Gastroesophageal sphincter (tissue), 4 donors: ENCODE results near the gene TRIO. TPM values are rescaled to one million over a fixed set of nuclear protein-coding genes. Genes with fewer than 3 reads are reported as not detected.
A peak's percentile ranks its signal among the peaks of the same experiment; 100 is the strongest.

Source experiments
- ATAC-seq: fragments of 150-250 bp; one replicate; pipeline ENCODE4 v1.9.1; 2016; ENCODE audit warnings: mild to moderate bottlenecking, moderate library complexity
- H3K27ac ChIP-seq, 4 donors: fragments of 200-600 bp; sonication (generic) in 3 of 4; 1 replicate in 3 of 4; 2 replicates in 1 of 4; pipeline ENCODE4 v1.5.1; 2016 to 2019
- H3K27me3 ChIP-seq: fragments of 200-600 bp; sonication (generic); one replicate; pipeline ENCODE4 v1.5.1; 2019
- H3K36me3 ChIP-seq, 2 donors: fragments of 200-600 bp; sonication (generic); one replicate each; pipeline ENCODE4 v1.5.1; 2019; ENCODE audit warnings: control low read depth in 1 of 2
- H3K4me1 ChIP-seq, 3 donors: fragments of 200-600 bp; sonication (generic); 1 replicate in 2 of 3; 2 replicates in 1 of 3; pipeline ENCODE4 v1.5.1; 2016 to 2019; ENCODE audit warnings: control low read depth in 2 of 3
- H3K4me3 ChIP-seq, 2 donors: fragments of 200-600 bp; sonication (generic); one replicate each; pipeline ENCODE4 v1.5.1; 2019; ENCODE audit warnings: mild to moderate bottlenecking in 1 of 2, moderate library complexity in 1 of 2
- H3K9me3 ChIP-seq, 3 donors: fragments of 200-600 bp; sonication (generic); one replicate each; pipeline ENCODE4 v1.5.1; 2017 to 2019; ENCODE audit warnings: control low read depth in 2 of 3
- EP300 ChIP-seq: sonication (generic); formaldehyde crosslinking; IDR thresholded peaks from one replicate; pipeline ENCODE4 v1.6.1; 2017; ENCODE audit warnings: antibody characterized with exemption, mild to moderate bottlenecking
- POLR2A ChIP-seq, 2 donors: fragments of 450-650 bp; IDR thresholded peaks; one replicate each; pipeline ENCODE4 v1.6.1; 2017; ENCODE audit warnings: antibody characterized with exemption in 2 of 2, mild to moderate bottlenecking in 2 of 2, moderate library complexity in 1 of 2
- POLR2AphosphoS5 ChIP-seq: sonication (generic); formaldehyde crosslinking; IDR thresholded peaks from one replicate; pipeline ENCODE4 v1.6.1; 2017; ENCODE audit warnings: antibody characterized with exemption
- WGBS, 2 donors: methylation state at CpG; one replicate each; pipeline ENCODE4 v1.1.5; 2018; ENCODE audit warnings: low coverage in 1 of 2; 5-methylcytosine and 5-hydroxymethylcytosine counted together
- total RNA-seq, 4 donors: library from RNA; depleted of rRNA; stranded (reverse); fragments of >200 nt; gene quantifications; one replicate each; pipeline ENCODE4 v1.1.0, GENCODE V29; 2016
- TF ChIP-seq, protein P1 (sequence below), 4 experiments: fragments of 200-600 bp in 2 of 4; fragments of 450-650 bp in 2 of 4; sonication (generic) in 1 of 4; IDR thresholded peaks; one replicate each; pipeline ENCODE4 v1.5.1; 2017 to 2019; ENCODE audit warnings: antibody characterized with exemption in 4 of 4, mild to moderate bottlenecking in 2 of 4, moderate library complexity in 2 of 4

TRIO gene
- total RNA-seq, 4 donors from 2014 or later, result 69.2 to 257 (median 172) TPM

DNA sequence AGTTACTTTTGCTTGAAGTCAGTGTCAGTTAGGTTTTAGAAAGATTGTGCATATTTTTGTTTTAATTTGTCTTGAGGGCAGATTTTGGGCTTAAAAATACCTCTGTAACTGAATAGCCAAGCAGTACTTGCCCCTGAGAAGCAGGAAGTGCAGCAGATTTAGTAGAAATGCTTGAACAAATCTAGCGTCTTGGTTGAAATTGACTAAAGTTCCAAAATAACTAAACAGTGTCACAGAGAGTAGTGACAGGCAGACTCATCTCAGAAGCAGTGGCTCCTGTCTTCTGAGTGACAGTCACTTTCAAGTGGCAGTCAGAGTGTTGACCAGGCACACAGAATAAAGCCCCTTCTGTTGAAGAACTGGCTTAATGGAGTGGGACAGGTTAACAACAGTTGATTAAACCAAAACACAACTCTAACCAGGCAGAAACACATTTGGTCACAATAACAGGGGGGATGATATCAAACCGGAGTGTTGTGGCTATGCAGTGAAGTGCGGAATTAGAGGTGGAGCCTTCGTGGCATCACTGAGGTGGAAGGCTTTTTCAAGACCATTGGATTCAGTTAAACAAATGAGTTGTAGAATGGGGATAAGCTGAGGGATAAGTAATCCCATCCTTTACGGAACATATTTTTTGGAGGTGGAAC is 29.1 kb downstream of the TRIO start:
- Histone ChIP-seq H3K27me3 (no peaks in the 10 kb centered on the region), H3K4me1 (peaks cover 16 to 96% (median 17%) of the 10 kb centered on the region in 3 donors), H3K36me3 (no peaks in the 10 kb centered on the region), H3K27ac (no peak overlapping the region), H3K4me3 (no peak overlapping the region), H3K9me3 (no peaks in the 10 kb centered on the region)
- TF ChIP-seq, protein P1, sequence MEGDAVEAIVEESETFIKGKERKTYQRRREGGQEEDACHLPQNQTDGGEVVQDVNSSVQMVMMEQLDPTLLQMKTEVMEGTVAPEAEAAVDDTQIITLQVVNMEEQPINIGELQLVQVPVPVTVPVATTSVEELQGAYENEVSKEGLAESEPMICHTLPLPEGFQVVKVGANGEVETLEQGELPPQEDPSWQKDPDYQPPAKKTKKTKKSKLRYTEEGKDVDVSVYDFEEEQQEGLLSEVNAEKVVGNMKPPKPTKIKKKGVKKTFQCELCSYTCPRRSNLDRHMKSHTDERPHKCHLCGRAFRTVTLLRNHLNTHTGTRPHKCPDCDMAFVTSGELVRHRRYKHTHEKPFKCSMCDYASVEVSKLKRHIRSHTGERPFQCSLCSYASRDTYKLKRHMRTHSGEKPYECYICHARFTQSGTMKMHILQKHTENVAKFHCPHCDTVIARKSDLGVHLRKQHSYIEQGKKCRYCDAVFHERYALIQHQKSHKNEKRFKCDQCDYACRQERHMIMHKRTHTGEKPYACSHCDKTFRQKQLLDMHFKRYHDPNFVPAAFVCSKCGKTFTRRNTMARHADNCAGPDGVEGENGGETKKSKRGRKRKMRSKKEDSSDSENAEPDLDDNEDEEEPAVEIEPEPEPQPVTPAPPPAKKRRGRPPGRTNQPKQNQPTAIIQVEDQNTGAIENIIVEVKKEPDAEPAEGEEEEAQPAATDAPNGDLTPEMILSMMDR (IDR thresholded peaks at IDR 0.05), result no peak
- TF ChIP-seq EP300 (no peak), POLR2AphosphoS5 (no peak), POLR2A (IDR thresholded peaks at IDR 0.05) (no peak)
- WGBS, 2 donors, result 77 to 87% methylated on average over 5 of the region's 5 CpGs
- ATAC-seq, result no peak

DNA sequence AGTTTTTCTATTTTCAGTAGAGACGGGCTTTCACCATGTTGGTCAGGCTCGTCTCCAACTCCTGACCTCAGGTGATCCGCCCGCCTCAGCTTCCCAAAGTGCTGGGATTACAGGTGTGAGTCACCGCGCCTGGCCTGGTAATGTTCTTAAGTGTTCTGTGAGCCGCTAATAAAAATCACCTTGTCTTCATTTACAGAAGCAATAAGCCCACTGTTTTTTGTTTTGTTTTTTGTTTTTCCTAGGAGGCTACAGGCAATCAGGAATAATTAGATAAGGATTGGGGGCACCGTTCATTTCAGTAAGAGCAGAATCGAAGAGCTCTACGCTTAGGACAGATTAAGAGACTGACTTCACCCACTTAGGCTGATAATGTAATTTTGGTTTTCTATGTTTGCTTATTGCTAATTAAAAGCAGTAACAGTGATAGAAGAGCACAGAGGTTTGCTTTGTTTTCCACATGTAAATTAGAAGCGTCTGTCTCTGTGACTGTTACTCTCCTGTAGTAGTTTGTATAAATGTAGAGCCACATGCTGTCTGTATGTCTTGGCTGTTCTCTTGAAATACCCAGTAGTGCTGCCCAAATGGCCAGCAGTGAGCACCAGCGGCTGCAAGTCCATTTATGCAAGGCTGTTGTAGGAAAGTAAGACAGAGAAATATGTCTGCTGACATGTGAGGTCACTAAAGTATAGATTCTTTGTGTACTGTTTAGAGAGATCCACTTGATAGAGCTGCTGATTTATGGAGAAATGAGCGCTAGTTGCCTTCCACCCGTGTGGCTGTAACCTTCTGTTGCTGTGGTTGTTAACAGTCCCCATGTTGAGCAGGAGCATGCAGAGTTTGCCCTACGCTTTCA is 30.5 kb downstream of the TRIO start:
- H3K36me3 ChIP-seq, result no peaks in the 10 kb centered on the region
- ATAC-seq, result no peak
- 66 to 79% methylated on average over 8 to 14 of the region's 15 CpGs for WGBS, 2 donors
- no peaks in the 10 kb centered on the region for H3K27me3 ChIP-seq
- no peaks in the 10 kb centered on the region for H3K9me3 ChIP-seq
- no peak for TF ChIP-seq EP300
- TF ChIP-seq POLR2AphosphoS5, result no peak
- no peak for TF ChIP-seq POLR2A (IDR thresholded peaks at IDR 0.05)
- TF ChIP-seq, protein P1 (IDR thresholded peaks at IDR 0.05), result no peak
- H3K4me3 ChIP-seq, result no peak overlapping the region
- peaks cover 7 to 96% (median 13%) of the 10 kb centered on the region in 3 donors for H3K4me1 ChIP-seq
- H3K27ac ChIP-seq, result peak overlapping the region in 1 of 4 donors; percentile 38

GRCh38 chr5:14174230-14174636 is 31.1 kb downstream of the TRIO start:
- H3K36me3 ChIP-seq, result no peaks in the 10 kb centered on the region
- H3K4me3 ChIP-seq, result no peak overlapping the region
- peaks cover 12 to 96% (median 13%) of the 10 kb centered on the region in 3 donors for H3K4me1 ChIP-seq
- no peak for ATAC-seq
- H3K27me3 ChIP-seq, result no peaks in the 10 kb centered on the region
- no peaks in the 10 kb centered on the region for H3K9me3 ChIP-seq
- 38 to 79% methylated on average over 7 to 8 of the region's 8 CpGs for WGBS, 2 donors
- TF ChIP-seq POLR2AphosphoS5 (no peak), POLR2A (IDR thresholded peaks at IDR 0.05) (no peak), EP300 (no peak)
- TF ChIP-seq, protein P1 (IDR thresholded peaks at IDR 0.05), result no peak
- H3K27ac ChIP-seq, result peak overlapping the region in 1 of 4 donors; percentile 38

GRCh38 chr5:14175381-14175780 is 32.2 kb downstream of the TRIO start:
- H3K27me3 ChIP-seq, result no peaks in the 10 kb centered on the region
- peaks cover 10 to 96% (median 16%) of the 10 kb centered on the region in 3 donors for H3K4me1 ChIP-seq
- no peaks in the 10 kb centered on the region for H3K9me3 ChIP-seq
- TF ChIP-seq POLR2AphosphoS5 (no peak), EP300 (no peak)
- TF ChIP-seq, protein P1 (IDR thresholded peaks at IDR 0.05), result no peak
- H3K36me3 ChIP-seq, result no peaks in the 10 kb centered on the region
- ATAC-seq, result no peak
- H3K27ac ChIP-seq, result no peak overlapping the region
- H3K4me3 ChIP-seq, result no peak overlapping the region
- 87% methylated on average over 1 of the region's 1 CpG; no CpG with 5 or more reads in 1 of the 2 donors for WGBS, 2 donors
